ENCODE measurements around the gene INPPL1. TPM values are rescaled to one million over a fixed set of nuclear protein-coding genes. Genes with fewer than 3 reads are reported as not detected.
"Not testable (repeated sequence)": the region's sequence is repeated elsewhere in the genome, so short reads cannot be mapped to it uniquely, and the experiment has no call there.

INPPL1 gene
- total and polyA plus RNA-seq, 2 donors (not counting 3 experiments of a cell fraction or from before 2014, with no cell fraction given), result 125 to 184 TPM

GRCh38 chr11:72195518-72196270, 28.9 kb upstream of the INPPL1 start:
- no peaks in the 10 kb centered on the region for H3K36me3 ChIP-seq (ENCODE audit: control insufficient read depth in 2 of 2, extremely low read depth in 1 of 2, insufficient read depth in 2 of 2, low read length in 2 of 2)
- ChIA-PET POLR2A (no interaction called here), CTCF (interaction anchor here (1.2 to 2.6 kb wide), 2 partner anchors 9 to 12 kb away, joined by 3 to 11 read pairs; no protein-coding TSS in a partner anchor)
- no peaks in the 10 kb centered on the region for H3K9me1 ChIP-seq (replicated peaks; ENCODE audit: control insufficient read depth, extremely low read depth, insufficient read depth, low read length)
- H3K27me3 ChIP-seq (ENCODE audit: control insufficient read depth in 2 of 2, insufficient read depth in 2 of 2, low read length in 2 of 2), result no peaks in the 10 kb centered on the region
- dilution Hi-C loops (cut with MboI; ENCODE audit: extremely low pct_ligation_motif_present, low sequenced_read_pairs) (no loop called here), intact Hi-C loops (cut with micrococcal nuclease) (no loop called here)
- no peak overlapping the region for H3K9ac ChIP-seq (replicated peaks; ENCODE audit: extremely low read depth, insufficient read depth, low read length)
- no peak overlapping the region for H2AFZ ChIP-seq (ENCODE audit: low read depth, low read length)
- BruUV-seq (replicated peaks), result no TSS peak
- H3K27ac ChIP-seq (ENCODE audit: insufficient read depth, low read depth, low read length), result no peak overlapping the region
- TF ChIP-seq GATA2 (IDR thresholded peaks at IDR 0.05; ENCODE audit: insufficient read depth, insufficient read length, low read depth, low read length) (no peak), JUN (IDR thresholded peaks at IDR 0.05; ENCODE audit: borderline replicate concordance, insufficient read depth, insufficient read length, low read depth) (no peak), POLR2AphosphoS5 (IDR thresholded peaks at IDR 0.05; ENCODE audit: insufficient read depth, low read depth, low read length) (no peak), EZH2 (IDR thresholded peaks at IDR 0.05; ENCODE audit: borderline replicate concordance, low read depth, low read length, severe bottlenecking) (no peak), MAX (IDR thresholded peaks at IDR 0.05; ENCODE audit: insufficient read depth, insufficient read length) (no peak), MYC (IDR thresholded peaks at IDR 0.05; ENCODE audit: low read depth, low read length) (no peak), FOS (IDR thresholded peaks at IDR 0.05; ENCODE audit: borderline replicate concordance, insufficient read depth, low read length) (no peak), CTCF (IDR thresholded peaks at IDR 0.05; ENCODE audit: extremely low read depth in 1 of 2, insufficient read depth in 1 of 2, low read depth in 1 of 2, low read length in 2 of 2) (no peak), POLR2A (IDR thresholded peaks at IDR 0.05; ENCODE audit: low read depth, low read length) (no peak)
- DNase-seq (ENCODE audit: low read depth, low spot score), result no peak
- no peaks in the 10 kb centered on the region for H3K4me1 ChIP-seq (ENCODE audit: control insufficient read depth, extremely low read depth, insufficient read depth, low read length)
- H3K4me2 ChIP-seq (ENCODE audit: insufficient read depth, low read length), result no peak overlapping the region
- FAIRE-seq, result no peak
- no peaks in the 10 kb centered on the region for H3K9me3 ChIP-seq (replicated peaks; ENCODE audit: control insufficient read depth, insufficient read depth, low read length)
- no peaks in the 10 kb centered on the region for H4K20me1 ChIP-seq (replicated peaks; ENCODE audit: control insufficient read depth, extremely low read depth, insufficient read depth, low read length)
- H3K79me2 ChIP-seq (ENCODE audit: control insufficient read depth, insufficient read depth, low read length), result no peaks in the 10 kb centered on the region
- H3K4me3 ChIP-seq (replicated peaks in 1 of 3; ENCODE audit: insufficient read depth in 1 of 3, low read depth in 1 of 3, low read length in 3 of 3), result no peak overlapping the region

DNA sequence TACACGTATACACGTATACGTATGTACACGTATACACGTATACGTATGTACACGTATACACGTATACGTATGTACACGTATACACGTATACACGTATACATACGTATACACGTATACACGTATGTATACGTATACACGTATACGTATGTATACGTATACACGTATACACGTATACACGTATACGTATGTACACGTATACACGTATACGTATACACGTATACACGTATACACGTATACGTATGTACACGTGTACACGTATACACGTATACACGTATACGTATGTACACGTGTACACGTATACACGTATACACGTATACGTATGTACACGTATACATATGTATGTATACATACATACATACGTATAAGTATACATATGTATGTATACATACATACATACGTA, 23.1 kb upstream of the INPPL1 start:
- POLR2A ChIA-PET; BruUV-seq (replicated peaks); H3K9ac ChIP-seq (replicated peaks; ENCODE audit: extremely low read depth, insufficient read depth, low read length); H3K9me1 ChIP-seq (replicated peaks; ENCODE audit: control insufficient read depth, extremely low read depth, insufficient read depth, low read length); intact Hi-C loops (cut with micrococcal nuclease); H3K4me1 ChIP-seq (ENCODE audit: control insufficient read depth, extremely low read depth, insufficient read depth, low read length); dilution Hi-C loops (cut with MboI; ENCODE audit: extremely low pct_ligation_motif_present, low sequenced_read_pairs); H4K20me1 ChIP-seq (replicated peaks; ENCODE audit: control insufficient read depth, extremely low read depth, insufficient read depth, low read length); DNase-seq (ENCODE audit: low read depth, low spot score); H3K9me3 ChIP-seq (replicated peaks; ENCODE audit: control insufficient read depth, insufficient read depth, low read length); H3K79me2 ChIP-seq (ENCODE audit: control insufficient read depth, insufficient read depth, low read length); H3K36me3 ChIP-seq (ENCODE audit: control insufficient read depth in 2 of 2, extremely low read depth in 1 of 2, insufficient read depth in 2 of 2, low read length in 2 of 2); H3K4me3 ChIP-seq (replicated peaks in 1 of 3; ENCODE audit: insufficient read depth in 1 of 3, low read depth in 1 of 3, low read length in 3 of 3); H3K27me3 ChIP-seq (ENCODE audit: control insufficient read depth in 2 of 2, insufficient read depth in 2 of 2, low read length in 2 of 2); CTCF ChIA-PET; FAIRE-seq; H2AFZ ChIP-seq (ENCODE audit: low read depth, low read length); H3K4me2 ChIP-seq (ENCODE audit: insufficient read depth, low read length); H3K27ac ChIP-seq (ENCODE audit: insufficient read depth, low read depth, low read length): not testable (repeated sequence)

All from endothelial cell of umbilical vein (primary cell).